ENCODE results near the gene AVEN. TPM values are rescaled to one million over a fixed set of nuclear protein-coding genes. Genes with fewer than 3 reads are reported as not detected.
"Not testable (repeated sequence)": the region's sequence is repeated elsewhere in the genome, so short reads cannot be mapped to it uniquely, and the experiment has no call there.

The AVEN gene
- total and polyA plus RNA-seq, 2 donors (not counting 3 experiments of a cell fraction or from before 2014, with no cell fraction given), result 7.7 to 23.3 TPM

DNA sequence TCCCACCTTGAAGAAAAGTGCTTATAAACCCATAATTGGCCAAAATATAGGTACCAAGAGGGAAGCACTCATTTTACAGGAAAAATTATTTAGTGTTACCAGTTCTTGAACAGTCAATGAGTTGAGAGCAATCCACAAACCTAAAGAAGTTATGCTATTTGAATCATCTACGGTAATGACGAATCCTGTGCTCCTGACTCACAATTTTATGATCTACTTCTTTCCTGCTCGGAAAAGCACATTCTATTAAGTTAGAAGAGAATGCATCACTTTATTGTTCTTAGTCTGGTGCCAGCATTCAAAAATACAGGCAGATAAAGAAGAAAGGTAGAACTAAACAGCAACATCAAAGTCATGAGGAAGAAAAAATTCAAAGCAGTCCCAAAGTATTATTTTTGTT, 37.5 kb downstream of the AVEN start:
- Histone ChIP-seq H3K27me3 (ENCODE audit: control insufficient read depth in 2 of 2, insufficient read depth in 2 of 2, low read length in 2 of 2) (no peaks in the 10 kb centered on the region), H3K27ac (ENCODE audit: insufficient read depth, low read depth, low read length) (peak overlapping the region; percentile 48), H2AFZ (ENCODE audit: low read depth, low read length) (no peak overlapping the region), H3K9me1 (replicated peaks; ENCODE audit: control insufficient read depth, extremely low read depth, insufficient read depth, low read length) (no peaks in the 10 kb centered on the region), H3K79me2 (ENCODE audit: control insufficient read depth, insufficient read depth, low read length) (peaks cover 2% of the 10 kb centered on the region), H3K36me3 (ENCODE audit: control insufficient read depth in 2 of 2, extremely low read depth in 1 of 2, insufficient read depth in 2 of 2, low read length in 2 of 2) (no peaks in the 10 kb centered on the region), H3K9ac (replicated peaks; ENCODE audit: extremely low read depth, insufficient read depth, low read length) (no peak overlapping the region), H3K9me3 (replicated peaks; ENCODE audit: control insufficient read depth, insufficient read depth, low read length) (no peaks in the 10 kb centered on the region), H3K4me3 (replicated peaks in 1 of 3; ENCODE audit: insufficient read depth in 1 of 3, low read depth in 1 of 3, low read length in 3 of 3) (no peak overlapping the region), H3K4me1 (ENCODE audit: control insufficient read depth, extremely low read depth, insufficient read depth, low read length) (peaks cover 6% of the 10 kb centered on the region), H4K20me1 (replicated peaks; ENCODE audit: control insufficient read depth, extremely low read depth, insufficient read depth, low read length) (no peaks in the 10 kb centered on the region), H3K4me2 (ENCODE audit: insufficient read depth, low read length) (no peak overlapping the region)
- ChIA-PET POLR2A (interaction anchor here (0.7 kb wide), 1 partner anchor 36 kb away, joined by 4 read pairs; no protein-coding TSS in a partner anchor), CTCF (interaction anchor here (0.6 to 1.2 kb wide), 4 partner anchors 10 to 301 kb away, joined by 3 to 4 read pairs (median 3); no protein-coding TSS in a partner anchor)
- peak; percentile 53 for DNase-seq (ENCODE audit: low read depth, low spot score)
- peak; percentile 66 for FAIRE-seq
- dilution Hi-C loops (cut with MboI; ENCODE audit: extremely low pct_ligation_motif_present, low sequenced_read_pairs), result no loop called here
- intact Hi-C loops (cut with micrococcal nuclease), result loop anchor here (5.0 kb wide), 1 partner anchor 36 kb away; the partner anchor contains the start of gene AVEN
- no TSS peak for BruUV-seq (replicated peaks)
- TF ChIP-seq GATA2 (IDR thresholded peaks at IDR 0.05; ENCODE audit: insufficient read depth, insufficient read length, low read depth, low read length), result no peak

DNA sequence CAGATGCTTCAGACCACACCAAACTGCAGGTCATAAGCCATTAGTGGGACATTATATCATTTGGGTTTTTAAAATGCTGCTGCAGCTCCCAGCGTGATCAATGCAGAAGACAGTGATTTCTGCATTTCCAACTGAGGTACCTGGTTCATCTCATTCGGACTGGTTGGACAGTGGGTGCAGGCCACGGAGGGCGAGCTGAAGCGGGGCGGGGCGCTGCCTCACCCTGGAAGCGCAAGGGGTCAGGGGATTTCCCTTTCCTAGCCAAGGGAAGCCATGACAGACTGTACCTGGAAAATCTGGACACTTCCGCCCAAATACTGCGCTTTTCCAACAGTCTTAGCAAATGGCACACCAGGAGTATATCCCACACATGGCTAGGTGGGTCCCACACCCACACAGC, 43.3 kb downstream of the AVEN start:
- H3K4me2 ChIP-seq (ENCODE audit: insufficient read depth, low read length); H3K27me3 ChIP-seq (ENCODE audit: control insufficient read depth in 2 of 2, insufficient read depth in 2 of 2, low read length in 2 of 2); H3K36me3 ChIP-seq (ENCODE audit: control insufficient read depth in 2 of 2, extremely low read depth in 1 of 2, insufficient read depth in 2 of 2, low read length in 2 of 2); H2AFZ ChIP-seq (ENCODE audit: low read depth, low read length); H3K27ac ChIP-seq (ENCODE audit: insufficient read depth, low read depth, low read length); H3K4me3 ChIP-seq (replicated peaks in 1 of 3; ENCODE audit: insufficient read depth in 1 of 3, low read depth in 1 of 3, low read length in 3 of 3); H3K9ac ChIP-seq (replicated peaks; ENCODE audit: extremely low read depth, insufficient read depth, low read length); H3K9me3 ChIP-seq (replicated peaks; ENCODE audit: control insufficient read depth, insufficient read depth, low read length); BruUV-seq (replicated peaks); H3K79me2 ChIP-seq (ENCODE audit: control insufficient read depth, insufficient read depth, low read length); H4K20me1 ChIP-seq (replicated peaks; ENCODE audit: control insufficient read depth, extremely low read depth, insufficient read depth, low read length); FAIRE-seq; DNase-seq (ENCODE audit: low read depth, low spot score); H3K4me1 ChIP-seq (ENCODE audit: control insufficient read depth, extremely low read depth, insufficient read depth, low read length); H3K9me1 ChIP-seq (replicated peaks; ENCODE audit: control insufficient read depth, extremely low read depth, insufficient read depth, low read length); intact Hi-C loops (cut with micrococcal nuclease); dilution Hi-C loops (cut with MboI; ENCODE audit: extremely low pct_ligation_motif_present, low sequenced_read_pairs); POLR2A ChIA-PET: not testable (repeated sequence)
- CTCF ChIA-PET, result interaction anchor here (1.3 to 1.5 kb wide), 2 partner anchors 9 to 257 kb away, joined by 3 to 5 read pairs; no protein-coding TSS in a partner anchor

Measured in endothelial cell of umbilical vein (primary cell).